Large intestine (tissue), 3 donors: ENCODE measurements around the gene INPP5D. TPM values are rescaled to one million over a fixed set of nuclear protein-coding genes. Genes with fewer than 3 reads are reported as not detected.

Experiments used
- DNase-seq, 2 donors: peaks; one replicate each; pipeline versions ENCODE4 v3.0.0 to v3.0.0-alpha.2; 2013
- H3K27ac ChIP-seq: one replicate; pipeline ENCODE4 v1.5.1; 2013; ENCODE audit warnings: low read length
- H3K27me3 ChIP-seq: 2 replicates; pipeline ENCODE4 v1.6.1; 2013; ENCODE audit warnings: low read length; ENCODE audit not compliant: control insufficient read depth, insufficient read depth
- H3K36me3 ChIP-seq: 2 replicates; pipeline ENCODE4 v1.6.1; 2013; ENCODE audit warnings: low read length; ENCODE audit not compliant: control insufficient read depth, insufficient read depth
- H3K4me1 ChIP-seq: one replicate; pipeline ENCODE4 v1.6.1; 2013; ENCODE audit warnings: low read length; ENCODE audit not compliant: control insufficient read depth, insufficient read depth
- H3K4me3 ChIP-seq: one replicate; pipeline ENCODE4 v1.5.1; 2013; ENCODE audit warnings: low read length
- H3K9me3 ChIP-seq: one replicate; pipeline ENCODE4 v1.6.1; 2013; ENCODE audit warnings: mild to moderate bottlenecking, low read depth, low read length, moderate library complexity; ENCODE audit not compliant: control insufficient read depth
- WGBS: methylation state at CpG from one replicate; pipeline ENCODE4 v1.1.5; 2013; ENCODE audit warnings: low lambda C conversion rate; ENCODE audit not compliant: insufficient coverage; 5-methylcytosine and 5-hydroxymethylcytosine counted together
- polyA plus RNA-seq: library from polyadenylated mRNA; unstranded; fragments of 120-200 nt; gene quantifications from one replicate; pipeline ENCODE4 v1.2.1, GENCODE V29; 2013

The INPP5D gene
- polyA plus RNA-seq, 1 donor: 12.6 TPM

DNA sequence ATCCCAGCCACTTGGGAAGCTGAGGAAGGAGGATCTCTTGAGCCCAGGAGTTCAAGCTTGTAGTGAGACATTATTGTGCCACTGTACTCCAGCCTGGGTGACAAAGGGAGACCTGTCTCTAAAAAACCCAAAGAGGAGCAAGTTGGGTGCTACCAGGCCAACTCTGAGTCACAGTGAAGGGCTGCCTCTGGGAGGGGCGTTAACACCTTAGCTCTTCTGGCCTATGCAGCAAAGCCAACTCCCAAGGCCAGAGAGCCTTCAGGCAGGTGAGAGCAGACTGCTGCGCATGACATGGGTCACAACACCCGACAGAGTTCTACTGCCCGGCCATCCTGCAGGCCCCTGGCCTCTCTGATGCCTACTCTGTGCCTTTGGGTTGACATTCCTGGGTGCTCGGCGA is 158.7 kb downstream of the INPP5D start:
- no peak for DNase-seq
- WGBS: no CpG with 5 or more reads among the region's 6 CpGs

GRCh38 chr2:233219848-233220247 is 159.7 kb downstream of the INPP5D start:
- no peaks in the 10 kb centered on the region for H3K36me3 ChIP-seq
- no peak overlapping the region for H3K27ac ChIP-seq
- H3K4me1 ChIP-seq: no peaks in the 10 kb centered on the region
- DNase-seq: no peak
- no peaks in the 10 kb centered on the region for H3K27me3 ChIP-seq
- no peaks in the 10 kb centered on the region for H3K9me3 ChIP-seq
- WGBS: no CpG with 5 or more reads among the region's 1 CpG
- no peak overlapping the region for H3K4me3 ChIP-seq

More for the DNA sequence above, 158.7 kb downstream of the INPP5D start:
- Histone ChIP-seq H3K36me3 (no peaks in the 10 kb centered on the region), H3K27ac (no peak overlapping the region), H3K27me3 (no peaks in the 10 kb centered on the region), H3K4me1 (no peaks in the 10 kb centered on the region), H3K9me3 (no peaks in the 10 kb centered on the region), H3K4me3 (no peak overlapping the region)

DNA sequence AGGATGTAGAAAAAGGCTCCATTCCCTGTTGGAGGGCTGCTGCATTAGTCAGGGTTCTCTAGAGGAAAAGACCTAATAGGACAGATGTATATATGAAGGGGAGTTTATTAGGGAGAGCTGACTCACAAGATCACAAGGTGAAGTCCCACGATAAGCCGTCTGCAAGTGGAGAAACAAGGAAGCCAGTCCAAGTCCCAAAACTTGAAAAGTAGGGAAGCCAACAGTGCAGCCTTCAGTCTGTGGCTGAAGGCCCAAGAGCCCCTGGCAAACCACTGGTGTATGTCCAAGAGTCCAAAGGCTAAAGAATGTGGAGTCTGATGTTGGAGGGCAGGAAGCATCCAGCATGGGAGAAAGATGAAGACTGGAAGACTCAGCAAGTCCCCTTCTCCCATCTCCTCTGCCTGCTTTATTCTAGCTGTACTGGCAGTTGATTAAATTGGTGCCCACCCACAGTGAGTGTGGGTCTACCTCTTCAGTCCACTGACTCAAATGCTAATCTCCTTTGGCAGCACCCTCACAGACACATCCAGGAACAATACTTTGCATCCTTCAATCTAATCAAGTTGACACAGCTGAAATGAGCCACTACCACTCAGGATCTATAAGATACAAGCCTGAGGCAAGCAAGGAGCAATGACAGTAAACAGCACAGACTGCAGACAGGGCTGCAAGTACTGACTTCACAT is 161.4 kb downstream of the INPP5D start:
- no peak overlapping the region for H3K4me3 ChIP-seq
- no peak for DNase-seq
- no CpG with 5 or more reads among the region's 2 CpGs for WGBS
- H3K4me1 ChIP-seq: no peaks in the 10 kb centered on the region
- no peak overlapping the region for H3K27ac ChIP-seq
- H3K27me3 ChIP-seq: peaks cover under 1% of the 10 kb centered on the region
- no peaks in the 10 kb centered on the region for H3K36me3 ChIP-seq
- peaks cover 3% of the 10 kb centered on the region for H3K9me3 ChIP-seq

DNA sequence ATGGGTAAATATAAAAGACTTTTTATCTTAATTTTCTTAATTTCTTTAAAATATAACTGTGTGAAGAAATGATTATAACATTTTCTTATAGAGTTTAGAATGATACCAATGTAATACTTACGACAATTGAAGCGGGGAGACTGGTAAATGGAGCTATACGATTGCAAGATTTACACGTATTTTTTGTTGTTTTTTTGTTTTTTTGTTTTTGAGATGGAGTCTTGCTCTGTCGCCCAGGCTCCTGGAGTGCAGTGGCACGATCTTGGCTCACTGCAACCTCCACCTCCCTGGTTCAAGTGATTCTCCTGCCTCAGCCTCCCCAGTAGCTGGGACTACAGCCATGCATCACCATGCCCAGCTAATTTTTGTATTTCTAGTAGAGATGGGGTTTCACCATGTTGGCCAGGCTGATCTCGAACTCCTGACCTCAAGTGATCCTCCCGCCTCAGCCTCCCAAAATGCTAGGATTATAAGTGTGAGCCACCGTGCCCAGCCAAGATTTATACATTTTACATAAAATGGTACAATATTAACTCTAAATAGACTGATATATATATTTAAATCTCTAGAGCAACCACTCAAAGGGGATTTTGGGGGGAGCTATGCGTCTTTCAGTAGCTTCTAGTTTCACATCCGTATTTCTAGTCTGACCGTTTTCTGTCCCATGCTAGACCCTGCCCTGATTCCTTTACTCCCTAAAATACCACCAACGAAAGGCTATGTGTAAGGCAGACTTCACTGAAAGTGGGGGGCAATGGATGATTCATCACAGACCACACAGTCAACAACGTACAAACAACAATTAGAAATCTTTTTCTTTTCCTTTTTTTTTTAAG is 163.1 kb downstream of the INPP5D start:
- no peaks in the 10 kb centered on the region for H3K4me1 ChIP-seq
- H3K27me3 ChIP-seq: peaks cover 6% of the 10 kb centered on the region
- H3K4me3 ChIP-seq: no peak overlapping the region
- DNase-seq: no peak
- H3K27ac ChIP-seq: no peak overlapping the region
- 89% methylated on average over 5 of the region's 14 CpGs for WGBS
- H3K36me3 ChIP-seq: no peaks in the 10 kb centered on the region
- peaks cover 3% of the 10 kb centered on the region for H3K9me3 ChIP-seq

DNA sequence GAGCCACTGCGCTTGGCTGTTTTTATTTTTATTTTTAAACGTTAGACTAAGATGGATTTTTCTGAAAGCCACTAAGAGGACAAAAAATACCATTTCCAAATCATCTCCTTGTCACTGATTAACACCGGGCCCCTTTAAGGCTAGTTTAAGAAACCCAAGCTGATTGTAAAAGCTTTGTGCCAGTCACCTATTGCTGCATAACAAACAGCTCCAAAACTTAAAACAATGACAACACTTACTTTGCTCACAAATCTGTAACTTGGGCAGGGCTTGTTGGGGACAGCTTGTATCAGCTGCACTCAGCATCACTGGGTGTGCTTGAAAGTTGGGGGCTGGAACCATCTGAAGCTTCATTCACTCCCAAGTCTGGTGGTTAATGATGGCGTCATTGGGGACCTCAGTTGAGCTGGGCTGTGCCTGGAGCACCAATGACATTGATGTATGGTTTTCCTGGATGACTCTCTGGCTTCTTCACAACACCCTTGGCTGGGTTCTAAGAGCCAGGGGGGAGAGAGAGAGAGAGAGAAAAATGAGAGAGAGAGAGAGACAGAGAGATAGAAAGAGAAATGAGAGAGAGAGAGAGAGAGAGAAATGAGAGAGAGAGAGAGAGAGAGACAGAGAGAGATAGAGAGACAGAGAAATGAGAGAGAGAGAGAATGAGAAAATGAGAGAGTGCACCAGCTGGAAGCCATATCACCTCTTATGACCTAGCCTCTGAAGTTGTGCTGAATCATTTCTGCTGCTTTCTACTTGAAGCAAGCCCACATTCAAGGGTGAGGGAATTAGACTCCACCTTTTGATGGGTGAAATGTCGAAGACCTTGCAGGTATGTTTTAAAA is 165.3 kb downstream of the INPP5D start:
- no peaks in the 10 kb centered on the region for H3K4me1 ChIP-seq
- peaks cover 6% of the 10 kb centered on the region for H3K27me3 ChIP-seq
- no peak overlapping the region for H3K4me3 ChIP-seq
- no peaks in the 10 kb centered on the region for H3K36me3 ChIP-seq
- WGBS: 100% methylated on average over 1 of the region's 5 CpGs
- no peak for DNase-seq
- H3K27ac ChIP-seq: no peak overlapping the region
- H3K9me3 ChIP-seq: peaks cover 3% of the 10 kb centered on the region

GRCh38 chr2:233226511-233227031 is 166.4 kb downstream of the INPP5D start:
- no peak overlapping the region for H3K4me3 ChIP-seq
- WGBS: no CpG with 5 or more reads among the region's 2 CpGs
- no peak for DNase-seq
- peaks cover 6% of the 10 kb centered on the region for H3K27me3 ChIP-seq
- H3K27ac ChIP-seq: no peak overlapping the region
- no peaks in the 10 kb centered on the region for H3K36me3 ChIP-seq
- H3K4me1 ChIP-seq: no peaks in the 10 kb centered on the region
- H3K9me3 ChIP-seq: peaks cover 3% of the 10 kb centered on the region

DNA sequence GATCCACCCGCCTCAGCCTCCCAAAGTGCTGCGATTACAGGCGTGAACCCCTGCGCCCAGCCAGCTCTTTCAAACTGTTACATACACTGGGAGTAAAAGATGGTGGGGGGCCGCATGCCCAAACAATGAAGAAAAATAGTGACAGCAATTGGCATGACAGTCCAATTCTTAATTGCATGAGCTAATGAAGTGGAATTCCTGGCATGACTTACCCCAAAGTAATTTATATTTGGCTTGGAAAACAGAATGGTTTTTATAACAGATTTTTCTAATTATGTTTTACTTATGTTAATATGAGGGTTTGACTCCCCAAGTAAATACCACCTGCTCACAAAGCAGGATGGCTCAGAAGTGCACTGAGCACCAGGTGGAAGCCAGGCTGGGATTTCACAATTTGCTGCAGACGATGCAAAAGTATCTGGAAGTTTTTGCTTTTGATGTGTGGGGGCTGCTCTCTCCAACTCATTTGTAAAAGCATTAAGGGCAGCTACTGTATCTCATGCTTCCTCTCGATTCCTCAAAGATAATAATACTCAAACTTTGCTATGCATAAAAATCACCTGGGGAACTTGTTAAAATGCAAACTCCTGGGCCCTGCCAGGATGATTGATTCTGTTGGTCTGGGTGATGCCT is 167.3 kb downstream of the INPP5D start:
- Histone ChIP-seq H3K4me3 (no peak overlapping the region), H3K36me3 (no peaks in the 10 kb centered on the region), H3K9me3 (peaks cover 3% of the 10 kb centered on the region), H3K27me3 (peaks cover 6% of the 10 kb centered on the region), H3K27ac (no peak overlapping the region), H3K4me1 (no peaks in the 10 kb centered on the region)
- DNase-seq: no peak
- WGBS: no CpG with 5 or more reads among the region's 7 CpGs

DNA sequence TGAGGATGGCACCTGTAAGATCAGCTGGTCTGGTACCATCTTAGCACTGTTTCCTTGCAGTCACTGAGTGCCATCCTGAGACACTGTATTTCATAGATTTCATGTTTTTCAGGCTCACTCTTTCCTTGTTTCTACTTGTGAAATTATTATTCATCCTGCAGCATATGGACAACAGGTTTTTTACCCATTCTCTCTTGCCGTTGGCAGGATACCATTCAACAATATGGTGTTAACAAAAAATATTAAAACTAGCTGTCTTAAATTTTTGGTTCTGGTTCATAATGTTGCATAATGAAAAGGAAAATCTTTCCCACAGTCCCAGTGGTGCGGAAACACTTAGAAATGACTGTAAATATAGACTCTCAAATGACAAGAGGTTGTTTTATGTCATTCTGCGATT is 168.2 kb downstream of the INPP5D start:
- Histone ChIP-seq H3K27me3 (peaks cover 6% of the 10 kb centered on the region), H3K36me3 (no peaks in the 10 kb centered on the region), H3K4me3 (no peak overlapping the region), H3K27ac (no peak overlapping the region), H3K4me1 (no peaks in the 10 kb centered on the region), H3K9me3 (peaks cover 3% of the 10 kb centered on the region)
- WGBS: 78% methylated on average over 1 of the region's 3 CpGs
- no peak for DNase-seq

DNA sequence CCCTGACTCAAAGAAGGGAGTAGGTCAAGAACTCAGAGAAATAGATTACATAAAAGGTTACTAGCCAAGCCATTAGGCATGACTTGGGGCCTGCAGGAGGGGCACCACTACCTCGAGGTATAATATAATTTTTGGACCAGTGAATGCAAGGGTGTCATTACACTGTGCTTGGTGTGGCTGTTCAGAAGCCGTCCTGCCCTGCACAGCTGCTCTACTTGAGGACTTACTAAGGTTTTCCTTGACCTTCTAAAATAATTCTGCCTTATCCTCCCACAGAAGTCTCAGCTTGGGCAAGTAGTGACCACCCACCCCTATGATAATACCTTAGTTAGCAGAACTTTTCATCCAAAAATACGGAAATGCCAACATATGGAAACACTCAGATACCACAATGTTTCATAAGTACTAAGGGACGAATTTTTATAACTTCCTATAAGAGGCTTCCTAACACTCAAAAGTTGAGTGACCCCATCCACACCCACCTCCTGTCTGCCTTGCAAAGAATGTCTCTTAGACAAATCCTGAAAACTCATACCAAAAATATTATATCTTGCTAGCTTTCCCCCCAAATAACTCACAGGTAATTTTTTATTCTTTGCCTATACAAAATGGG is 173.6 kb downstream of the INPP5D start:
- Histone ChIP-seq H3K27me3 (no peaks in the 10 kb centered on the region), H3K9me3 (no peaks in the 10 kb centered on the region), H3K36me3 (no peaks in the 10 kb centered on the region), H3K27ac (no peak overlapping the region), H3K4me1 (no peaks in the 10 kb centered on the region), H3K4me3 (no peak overlapping the region)
- no peak for DNase-seq
- WGBS: 45% methylated on average over 2 of the region's 4 CpGs
